ENCODE measurements around the gene RNF111.
"Not testable (repeated sequence)": the region's sequence is repeated elsewhere in the genome, so short reads cannot be mapped to it uniquely, and the experiment has no call there.

The RNF111 gene

DNA sequence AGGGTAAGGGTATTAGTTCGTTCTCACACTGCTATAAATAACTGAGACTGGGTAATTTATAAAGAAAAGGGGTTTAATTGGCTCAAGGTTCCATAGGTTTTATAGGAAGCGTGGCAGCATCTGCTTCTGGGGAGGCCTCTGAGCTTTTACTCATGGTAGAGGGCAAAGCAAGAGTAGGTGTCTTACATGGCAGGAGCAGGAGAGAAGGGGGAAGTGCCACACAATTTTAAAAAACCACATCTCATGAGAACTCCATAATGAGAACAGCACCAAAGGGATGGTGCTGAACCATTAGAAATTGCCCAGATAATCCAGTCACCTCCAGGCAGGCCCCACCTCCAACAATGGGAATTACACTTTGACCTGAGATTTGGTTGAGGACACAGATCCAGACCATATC, 12.2 kb downstream of the RNF111 start:
- Histone ChIP-seq H3K9me3 (ENCODE audit: control insufficient read depth in 1 of 2, low read length in 2 of 2) (no peaks in the 10 kb centered on the region), H3K4me3 (ENCODE audit: low read depth in 1 of 2, low read length in 2 of 2) (no peak overlapping the region), H3K27ac (ENCODE audit: low read depth, low read length) (no peak overlapping the region), H3K36me3 (ENCODE audit: control insufficient read depth in 1 of 2, insufficient read depth in 2 of 2, low read length in 2 of 2) (peaks cover 0 to 6% of the 10 kb centered on the region in 2 donors), H3K4me1 (ENCODE audit: control insufficient read depth in 1 of 2, insufficient read depth in 2 of 2, low read length in 2 of 2) (peaks cover 0 to 3% of the 10 kb centered on the region in 2 donors), H3K9ac (ENCODE audit: low read depth in 1 of 2, low read length in 2 of 2) (no peak overlapping the region), H3K27me3 (ENCODE audit: control insufficient read depth in 1 of 2, insufficient read depth in 2 of 2, low read length in 2 of 2) (no peaks in the 10 kb centered on the region)

- H3K27ac ChIP-seq (ENCODE audit: low read depth, low read length); H3K4me1 ChIP-seq (ENCODE audit: control insufficient read depth in 1 of 2, insufficient read depth in 2 of 2, low read length in 2 of 2); H3K4me3 ChIP-seq (ENCODE audit: low read depth in 1 of 2, low read length in 2 of 2); H3K9ac ChIP-seq (ENCODE audit: low read depth in 1 of 2, low read length in 2 of 2); H3K27me3 ChIP-seq (ENCODE audit: control insufficient read depth in 1 of 2, insufficient read depth in 2 of 2, low read length in 2 of 2); H3K9me3 ChIP-seq (ENCODE audit: control insufficient read depth in 1 of 2, low read length in 2 of 2); H3K36me3 ChIP-seq (ENCODE audit: control insufficient read depth in 1 of 2, insufficient read depth in 2 of 2, low read length in 2 of 2): not testable (repeated sequence)
These were observed 12.8 kb downstream of the RNF111 start for GRCh38 chr15:59000251-59000650.

DNA sequence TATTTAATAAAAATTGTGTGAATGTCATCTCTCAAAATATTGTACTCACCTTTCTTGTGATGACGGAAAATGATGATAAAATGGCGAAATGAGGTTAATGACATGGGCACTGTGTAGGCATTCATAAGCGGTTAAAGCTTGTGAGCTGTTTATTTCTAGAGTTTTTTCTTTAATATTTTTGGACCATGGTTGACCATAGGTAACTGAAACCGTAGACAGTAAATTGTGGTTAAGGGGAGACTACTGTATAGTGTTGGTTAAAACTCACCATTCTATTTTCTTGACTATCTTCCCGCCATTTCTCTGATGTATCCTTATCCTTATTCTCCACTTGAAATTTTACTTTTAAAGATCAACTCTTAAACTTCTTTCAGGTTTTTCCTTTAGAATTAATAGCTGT, 14.5 kb downstream of the RNF111 start:
- Histone ChIP-seq H3K9me3 (ENCODE audit: control insufficient read depth in 1 of 2, low read length in 2 of 2) (no peaks in the 10 kb centered on the region), H3K36me3 (ENCODE audit: control insufficient read depth in 1 of 2, insufficient read depth in 2 of 2, low read length in 2 of 2) (peaks cover 0 to 7% of the 10 kb centered on the region in 2 donors), H3K4me1 (ENCODE audit: control insufficient read depth in 1 of 2, insufficient read depth in 2 of 2, low read length in 2 of 2) (peaks cover 0 to 3% of the 10 kb centered on the region in 2 donors), H3K9ac (ENCODE audit: low read depth in 1 of 2, low read length in 2 of 2) (no peak overlapping the region), H3K27me3 (ENCODE audit: control insufficient read depth in 1 of 2, insufficient read depth in 2 of 2, low read length in 2 of 2) (no peaks in the 10 kb centered on the region), H3K4me3 (ENCODE audit: low read depth in 1 of 2, low read length in 2 of 2) (no peak overlapping the region), H3K27ac (ENCODE audit: low read depth, low read length) (no peak overlapping the region)

GRCh38 chr15:59002418-59002859, 15.0 kb downstream of the RNF111 start:
- peaks cover 0 to 3% of the 10 kb centered on the region in 2 donors for H3K4me1 ChIP-seq (ENCODE audit: control insufficient read depth in 1 of 2, insufficient read depth in 2 of 2, low read length in 2 of 2)
- no peaks in the 10 kb centered on the region for H3K27me3 ChIP-seq (ENCODE audit: control insufficient read depth in 1 of 2, insufficient read depth in 2 of 2, low read length in 2 of 2)
- no peak overlapping the region for H3K27ac ChIP-seq (ENCODE audit: low read depth, low read length)

DNA sequence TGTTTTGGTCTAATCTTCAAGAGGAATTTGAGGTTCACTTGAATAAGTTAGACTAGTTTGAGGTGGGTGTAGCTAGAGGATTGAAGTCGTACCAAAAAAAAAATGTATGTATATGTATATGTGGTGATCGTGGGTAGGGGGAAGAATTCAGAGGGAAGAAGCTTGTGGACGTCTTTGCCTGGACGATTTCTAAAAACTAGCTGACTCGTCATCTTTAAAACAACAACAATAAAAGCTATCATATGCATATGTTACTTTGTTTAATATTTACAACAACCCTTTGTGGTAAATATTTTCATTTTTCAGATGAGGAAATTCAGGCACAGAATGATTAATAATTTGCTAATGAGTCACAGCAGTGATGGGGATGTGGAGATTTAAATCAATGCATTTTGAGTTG, 18.1 kb downstream of the RNF111 start:
- peaks cover 0 to 3% of the 10 kb centered on the region in 2 donors for H3K4me1 ChIP-seq (ENCODE audit: control insufficient read depth in 1 of 2, insufficient read depth in 2 of 2, low read length in 2 of 2)
- no peaks in the 10 kb centered on the region for H3K9me3 ChIP-seq (ENCODE audit: control insufficient read depth in 1 of 2, low read length in 2 of 2)
- peaks cover 3 to 7% of the 10 kb centered on the region in 2 donors for H3K36me3 ChIP-seq (ENCODE audit: control insufficient read depth in 1 of 2, insufficient read depth in 2 of 2, low read length in 2 of 2)
- H3K4me3 ChIP-seq (ENCODE audit: low read depth in 1 of 2, low read length in 2 of 2) = no peak overlapping the region
- H3K27ac ChIP-seq (ENCODE audit: low read depth, low read length) = no peak overlapping the region
- H3K27me3 ChIP-seq (ENCODE audit: control insufficient read depth in 1 of 2, insufficient read depth in 2 of 2, low read length in 2 of 2) = no peaks in the 10 kb centered on the region
- H3K9ac ChIP-seq (ENCODE audit: low read depth in 1 of 2, low read length in 2 of 2) = no peak overlapping the region

More at GRCh38 chr15:59002418-59002859, 15.0 kb downstream of the RNF111 start:
- H3K4me3 ChIP-seq (ENCODE audit: low read depth in 1 of 2, low read length in 2 of 2) = no peak overlapping the region
- H3K36me3 ChIP-seq (ENCODE audit: control insufficient read depth in 1 of 2, insufficient read depth in 2 of 2, low read length in 2 of 2) = peaks cover 0 to 7% of the 10 kb centered on the region in 2 donors
- no peak overlapping the region for H3K9ac ChIP-seq (ENCODE audit: low read depth in 1 of 2, low read length in 2 of 2)
- H3K9me3 ChIP-seq (ENCODE audit: control insufficient read depth in 1 of 2, low read length in 2 of 2) = no peaks in the 10 kb centered on the region

DNA sequence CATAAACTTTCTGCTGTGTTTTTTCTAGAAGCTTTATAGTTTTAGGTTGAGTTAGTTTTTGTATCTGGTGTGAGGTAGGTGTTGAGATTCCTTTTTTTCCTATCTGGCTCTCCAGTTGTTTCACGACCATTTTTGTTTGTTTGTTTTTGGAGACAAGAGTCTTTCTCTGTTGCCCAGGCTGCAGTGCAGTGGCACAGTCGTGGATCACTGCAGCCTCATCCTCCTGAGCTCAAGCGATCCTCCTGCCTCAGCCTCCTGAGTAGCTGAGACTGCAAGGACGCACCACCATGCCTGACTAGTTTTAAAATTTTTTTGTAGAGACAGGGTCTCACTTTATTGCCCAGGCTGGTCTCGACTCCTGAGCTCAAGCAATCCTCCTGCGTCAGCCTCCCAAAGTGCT, 20.6 kb downstream of the RNF111 start:
- H3K27me3 ChIP-seq (ENCODE audit: control insufficient read depth in 1 of 2, insufficient read depth in 2 of 2, low read length in 2 of 2) = no peaks in the 10 kb centered on the region
- H3K36me3 ChIP-seq (ENCODE audit: control insufficient read depth in 1 of 2, insufficient read depth in 2 of 2, low read length in 2 of 2) = peaks cover 3 to 7% of the 10 kb centered on the region in 2 donors
- no peaks in the 10 kb centered on the region for H3K9me3 ChIP-seq (ENCODE audit: control insufficient read depth in 1 of 2, low read length in 2 of 2)
- H3K9ac ChIP-seq (ENCODE audit: low read depth in 1 of 2, low read length in 2 of 2) = no peak overlapping the region
- H3K4me1 ChIP-seq (ENCODE audit: control insufficient read depth in 1 of 2, insufficient read depth in 2 of 2, low read length in 2 of 2) = no peaks in the 10 kb centered on the region
- no peak overlapping the region for H3K4me3 ChIP-seq (ENCODE audit: low read depth in 1 of 2, low read length in 2 of 2)
- no peak overlapping the region for H3K27ac ChIP-seq (ENCODE audit: low read depth, low read length)

DNA sequence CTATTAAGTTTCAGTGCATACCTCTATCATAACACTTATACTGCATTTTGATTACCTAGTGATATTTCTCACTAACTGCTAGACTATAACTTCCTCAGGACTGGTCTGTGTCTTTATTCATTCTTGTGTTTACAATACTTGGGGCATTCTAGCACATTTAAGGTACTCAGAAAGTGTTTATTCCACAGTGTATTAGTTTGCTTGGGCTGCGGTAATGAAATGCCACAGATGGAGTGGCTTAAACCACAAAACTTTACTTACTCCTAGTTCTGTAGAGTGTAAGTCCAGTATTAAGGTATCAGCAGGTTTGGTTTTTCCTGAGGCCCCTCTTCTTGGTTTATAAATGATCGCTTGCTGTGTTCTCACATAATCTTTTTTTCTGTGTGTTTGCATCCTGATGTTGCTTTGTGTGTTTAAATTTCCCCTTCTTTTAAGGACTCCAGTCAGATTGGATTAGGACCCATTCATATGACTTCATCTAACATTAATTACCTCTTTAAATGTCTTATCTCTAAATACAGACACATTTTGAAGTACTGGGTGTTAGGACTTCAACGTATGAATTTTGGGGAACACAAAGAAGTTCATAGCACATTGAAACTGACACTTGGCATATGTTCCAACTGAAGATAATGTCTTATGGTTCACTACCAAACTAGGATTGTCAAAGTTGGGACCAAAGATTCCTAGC, 23.9 kb downstream of the RNF111 start:
- Histone ChIP-seq H3K36me3 (ENCODE audit: control insufficient read depth in 1 of 2, insufficient read depth in 2 of 2, low read length in 2 of 2) (peaks cover 0 to 11% of the 10 kb centered on the region in 2 donors), H3K9ac (ENCODE audit: low read depth in 1 of 2, low read length in 2 of 2) (no peak overlapping the region), H3K4me1 (ENCODE audit: control insufficient read depth in 1 of 2, insufficient read depth in 2 of 2, low read length in 2 of 2) (no peaks in the 10 kb centered on the region), H3K27ac (ENCODE audit: low read depth, low read length) (no peak overlapping the region), H3K27me3 (ENCODE audit: control insufficient read depth in 1 of 2, insufficient read depth in 2 of 2, low read length in 2 of 2) (no peaks in the 10 kb centered on the region), H3K9me3 (ENCODE audit: control insufficient read depth in 1 of 2, low read length in 2 of 2) (no peaks in the 10 kb centered on the region), H3K4me3 (ENCODE audit: low read depth in 1 of 2, low read length in 2 of 2) (no peak overlapping the region)

DNA sequence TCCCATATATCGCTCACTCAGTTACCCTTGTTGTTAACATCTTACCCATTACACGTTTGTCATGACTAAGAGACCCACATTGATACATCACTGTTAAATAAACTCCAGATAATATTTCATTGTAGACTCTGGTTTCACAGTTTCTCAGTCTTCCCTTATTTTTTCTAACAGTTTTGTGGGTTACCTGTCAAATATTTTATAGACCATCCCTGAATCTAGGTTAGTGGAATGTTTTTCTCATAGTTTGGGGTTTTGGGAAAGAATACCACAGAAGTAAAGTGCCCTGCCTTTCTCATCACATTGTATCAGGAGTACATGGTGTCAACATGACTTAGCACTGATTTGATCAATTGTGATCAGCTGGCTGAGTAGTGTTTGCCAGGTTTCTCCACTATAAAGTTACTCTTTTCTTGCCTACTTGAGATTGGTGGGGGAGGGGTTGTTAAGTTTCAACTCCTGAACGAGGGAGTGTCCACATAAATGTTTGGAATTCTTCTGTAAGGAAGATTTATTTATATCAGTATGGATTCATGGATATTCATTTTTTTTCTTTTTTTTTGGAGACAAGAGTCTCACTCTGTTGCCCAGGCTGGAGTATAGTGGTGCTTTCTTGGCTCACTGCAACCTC, 25.9 kb downstream of the RNF111 start:
- Histone ChIP-seq H3K9ac (ENCODE audit: low read depth in 1 of 2, low read length in 2 of 2) (no peak overlapping the region), H3K27me3 (ENCODE audit: control insufficient read depth in 1 of 2, insufficient read depth in 2 of 2, low read length in 2 of 2) (no peaks in the 10 kb centered on the region), H3K4me3 (ENCODE audit: low read depth in 1 of 2, low read length in 2 of 2) (no peak overlapping the region), H3K9me3 (ENCODE audit: control insufficient read depth in 1 of 2, low read length in 2 of 2) (no peaks in the 10 kb centered on the region), H3K27ac (ENCODE audit: low read depth, low read length) (no peak overlapping the region), H3K36me3 (ENCODE audit: control insufficient read depth in 1 of 2, insufficient read depth in 2 of 2, low read length in 2 of 2) (peaks cover 0 to 13% of the 10 kb centered on the region in 2 donors), H3K4me1 (ENCODE audit: control insufficient read depth in 1 of 2, insufficient read depth in 2 of 2, low read length in 2 of 2) (no peaks in the 10 kb centered on the region)

DNA sequence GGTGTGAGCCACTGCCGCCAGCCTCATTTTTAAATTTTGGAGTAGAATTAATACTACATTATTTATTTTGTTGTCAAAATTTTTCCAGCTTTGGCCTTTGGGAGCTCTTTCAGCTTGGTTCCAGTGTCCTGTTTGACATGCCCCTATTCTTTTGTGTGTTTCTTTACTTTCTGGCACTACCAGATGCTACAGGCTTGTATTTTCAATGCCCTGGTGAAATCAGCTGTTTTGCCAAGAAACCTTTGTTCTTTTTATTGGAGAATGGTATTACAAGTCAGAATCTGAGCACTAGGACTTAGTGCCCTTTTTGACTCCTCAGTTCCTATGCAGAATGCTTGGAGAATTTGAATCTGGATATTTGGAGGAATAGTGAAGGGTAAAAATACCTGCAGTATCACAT, 26.6 kb downstream of the RNF111 start:
- H3K36me3 ChIP-seq (ENCODE audit: control insufficient read depth in 1 of 2, insufficient read depth in 2 of 2, low read length in 2 of 2) = peaks cover 0 to 12% of the 10 kb centered on the region in 2 donors
- no peaks in the 10 kb centered on the region for H3K9me3 ChIP-seq (ENCODE audit: control insufficient read depth in 1 of 2, low read length in 2 of 2)
- H3K4me3 ChIP-seq (ENCODE audit: low read depth in 1 of 2, low read length in 2 of 2) = no peak overlapping the region
- no peaks in the 10 kb centered on the region for H3K4me1 ChIP-seq (ENCODE audit: control insufficient read depth in 1 of 2, insufficient read depth in 2 of 2, low read length in 2 of 2)
- H3K9ac ChIP-seq (ENCODE audit: low read depth in 1 of 2, low read length in 2 of 2) = no peak overlapping the region
- H3K27me3 ChIP-seq (ENCODE audit: control insufficient read depth in 1 of 2, insufficient read depth in 2 of 2, low read length in 2 of 2) = no peaks in the 10 kb centered on the region
- H3K27ac ChIP-seq (ENCODE audit: low read depth, low read length) = no peak overlapping the region

DNA sequence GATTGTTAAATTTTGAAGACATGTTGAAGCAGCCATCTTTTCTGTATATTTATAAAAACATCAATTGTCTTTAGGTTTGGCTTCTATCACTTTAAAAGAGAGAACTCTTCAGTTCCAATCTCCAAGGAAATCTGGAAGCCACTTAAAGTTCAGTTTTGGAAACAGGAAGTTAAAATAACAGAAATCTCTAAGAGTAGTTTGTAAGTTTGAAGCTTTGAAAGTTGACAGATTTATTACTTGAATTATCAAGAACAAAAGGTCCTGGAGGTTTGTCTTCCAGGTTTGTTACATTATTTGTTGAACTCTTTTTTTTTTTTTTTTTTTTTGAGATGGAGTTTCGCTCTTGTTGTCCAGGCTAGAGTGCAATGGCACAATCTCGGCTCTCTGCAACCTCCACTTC, 30.0 kb downstream of the RNF111 start:
- no peak overlapping the region for H3K27ac ChIP-seq (ENCODE audit: low read depth, low read length)
- H3K4me1 ChIP-seq (ENCODE audit: control insufficient read depth in 1 of 2, insufficient read depth in 2 of 2, low read length in 2 of 2) = no peaks in the 10 kb centered on the region
- H3K9ac ChIP-seq (ENCODE audit: low read depth in 1 of 2, low read length in 2 of 2) = no peak overlapping the region
- H3K9me3 ChIP-seq (ENCODE audit: control insufficient read depth in 1 of 2, low read length in 2 of 2) = no peaks in the 10 kb centered on the region
- peaks cover 0 to 16% of the 10 kb centered on the region in 2 donors for H3K36me3 ChIP-seq (ENCODE audit: control insufficient read depth in 1 of 2, insufficient read depth in 2 of 2, low read length in 2 of 2)
- H3K4me3 ChIP-seq (ENCODE audit: low read depth in 1 of 2, low read length in 2 of 2) = no peak overlapping the region
- no peaks in the 10 kb centered on the region for H3K27me3 ChIP-seq (ENCODE audit: control insufficient read depth in 1 of 2, insufficient read depth in 2 of 2, low read length in 2 of 2)

Data from duodenal mucosa (tissue), 2 donors.